Ovary (tissue), 10 donors: ENCODE data around the gene ALX3. TPM values are rescaled to one million over a fixed set of nuclear protein-coding genes. Genes with fewer than 3 reads are reported as not detected.

Experiments
- DNase-seq, 5 donors: peaks; one replicate each; pipeline ENCODE4 v3.0.0-alpha.2; 2019 to 2020
- H3K27ac ChIP-seq, 2 donors: fragments of 200-600 bp; one replicate each; pipeline versions ENCODE4 v1.5.1 to v1.8.0; 2019 to 2022
- H3K27me3 ChIP-seq: fragments of 200-600 bp; one replicate; pipeline ENCODE4 v1.8.0; 2022
- H3K36me3 ChIP-seq: fragments of 200-600 bp; sonication (generic); one replicate; pipeline ENCODE4 v1.5.1; 2019
- H3K4me1 ChIP-seq: one replicate; pipeline ENCODE4 v1.8.1; 2013; ENCODE audit warnings: mild to moderate bottlenecking, moderate library complexity; ENCODE audit not compliant: insufficient read depth
- H3K4me3 ChIP-seq: fragments of 200-600 bp; sonication (generic); one replicate; pipeline ENCODE4 v1.5.1; 2017
- H3K9me3 ChIP-seq, 2 donors: fragments of 200-600 bp in 1 of 2; sonication (generic) in 1 of 2; one replicate each; pipeline versions ENCODE4 v1.5.1 to v1.8.1; 2013 to 2019; ENCODE audit warnings: mild to moderate bottlenecking in 1 of 2, moderate library complexity in 1 of 2
- EP300 ChIP-seq: sonication (generic); formaldehyde crosslinking; IDR thresholded peaks from one replicate; pipeline ENCODE4 v1.6.1; 2017; ENCODE audit warnings: antibody characterized with exemption
- POLR2A ChIP-seq: fragments of 450-650 bp; IDR thresholded peaks from one replicate; pipeline ENCODE4 v1.6.1; 2017; ENCODE audit warnings: antibody characterized with exemption, mild to moderate bottlenecking, moderate library complexity
- WGBS, 3 donors: extraction: QIAGEN DNeasy Blood & Tissue Kit in 1 of 3; methylation state at CpG; one replicate each; pipeline versions ENCODE4 v1.1.5 to v1.1.7; 2013 to 2017; 5-methylcytosine and 5-hydroxymethylcytosine counted together
- intact Hi-C, 4 donors: fragments of 100-400 bp; cut with DNase I; formaldehyde crosslinking; loops; one replicate each; pipeline versions ENCODE4 v1.11.0 to v1.15.1; 2022 to 2023
- long read RNA-seq, 3 donors: library from polyadenylated mRNA in 2 of 3; unstranded in 2 of 3; transcript quantifications; one replicate each; pipeline ENCODE4 v2.0.0 and lab custom pipeline, GENCODE V29; 2021 to 2026
- polyA plus RNA-seq, 2 donors: library from polyadenylated mRNA; stranded (reverse); fragments of 200-250 nt in 1 of 2; fragments of 350-450 nt in 1 of 2; fragmentation: Illumina TruSeq in 1 of 2; extraction: RNeasy Lipid Tissue Mini Kit (QIAGEN cat#74804) in 1 of 2; gene quantifications; one replicate each; pipeline ENCODE4 v1.2.3, GENCODE V29; 2013 to 2014
- total RNA-seq, 7 donors: library from RNA; depleted of rRNA in 2 of 7; stranded (reverse); fragments of >200 nt in 2 of 7; fragmentation: NEBNext Ultra II Directional in 3 of 7; extraction: Animal tissue kit (Norgen Biotek cat#: 25700) in 3 of 7; gene quantifications; one replicate each; pipeline versions ENCODE4 v1.1.0 to v1.2.4, GENCODE V29; 2016 to 2023
- TF ChIP-seq, protein P1 (sequence below), 3 donors: fragments of 450-650 bp in 2 of 3; fragments of 200-600 bp in 1 of 3; IDR thresholded peaks; one replicate each; pipeline versions ENCODE4 v1.5.1 to v1.8.0; 2016 to 2022; ENCODE audit warnings: antibody characterized with exemption in 3 of 3, mild to moderate bottlenecking in 1 of 3
- donor health status: DM: no; HTN: no; CAD: no; lungs with moderate emphysema.
- donor health status: DM: no; HTN: no; CAD: no.
- donor health status: Bipolar disorder and iron deficiency.
- donor health status: DM: yes; HTN: yes; CAD: no.
- donor health status: DM: no; HTN: no; CAD: no.
- donor health status: DM: yes; HTN: yes; CAD: no.

ALX3 gene
- total RNA-seq (under 1 TPM in 4 of 7 donors, not detected in 3; 0.12 to 0.43 (median 0.29) TPM), polyA plus RNA-seq (under 1 TPM in 1 of 2 donors, not detected in 1; 0.36 TPM)
- long read RNA-seq, donor 1, partial matches to known transcripts, result 0 of 4 reads
- long read RNA-seq, donor 1, other reads (novel, unspliced or antisense), result 3 of 4 reads
- long read RNA-seq, donor 2, partial matches to known transcripts, result 0 of 2 reads
- long read RNA-seq, donor 2, other reads (novel, unspliced or antisense), result 0 of 2 reads
- long read RNA-seq, donor 3, partial matches to known transcripts, result 0 of 2 reads
- long read RNA-seq, donor 3, other reads (novel, unspliced or antisense), result 1 of 2 reads

DNA sequence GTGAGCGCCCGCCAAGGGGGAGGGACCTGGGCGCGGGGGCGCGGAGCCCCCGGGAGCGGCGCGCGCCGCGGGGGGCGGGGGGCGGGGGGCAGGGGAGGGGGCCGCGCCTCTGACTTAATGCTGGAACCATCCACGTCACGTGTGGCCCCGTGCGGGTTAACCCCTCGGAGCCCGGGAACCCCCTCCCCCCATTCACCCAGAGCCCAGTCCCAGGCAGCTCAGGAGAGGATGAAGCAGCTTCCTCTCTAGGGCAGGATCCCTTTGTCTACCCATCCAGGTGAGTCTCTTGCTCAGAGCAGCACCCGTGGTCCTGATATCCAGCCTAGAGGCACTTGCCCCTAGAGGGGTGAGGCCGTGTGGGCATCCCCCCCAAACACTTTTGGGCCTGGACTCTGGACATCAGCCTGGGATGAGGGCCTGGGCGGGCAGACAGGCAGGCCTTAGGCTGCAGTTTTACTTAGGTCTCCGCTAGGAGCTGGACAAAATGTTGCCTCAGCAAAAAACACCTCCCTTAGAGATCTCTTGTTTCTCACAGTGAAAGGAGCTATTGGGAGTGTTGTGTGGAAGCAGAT, at the start of gene ALX3:
ALX3 (minus strand) TSS at position 2 of the 572 bp plus-strand sequence. CDS start 60 bp downstream, outside the sequence.
- no peaks in the 10 kb centered on the region for H3K36me3 ChIP-seq
- no peaks in the 10 kb centered on the region for H3K4me1 ChIP-seq
- 10 to 21% (median 11%) methylated on average over 14 to 27 of the region's 27 CpGs for WGBS, 3 donors
- TF ChIP-seq POLR2A (no peak), EP300 (no peak)
- TF ChIP-seq, protein P1, sequence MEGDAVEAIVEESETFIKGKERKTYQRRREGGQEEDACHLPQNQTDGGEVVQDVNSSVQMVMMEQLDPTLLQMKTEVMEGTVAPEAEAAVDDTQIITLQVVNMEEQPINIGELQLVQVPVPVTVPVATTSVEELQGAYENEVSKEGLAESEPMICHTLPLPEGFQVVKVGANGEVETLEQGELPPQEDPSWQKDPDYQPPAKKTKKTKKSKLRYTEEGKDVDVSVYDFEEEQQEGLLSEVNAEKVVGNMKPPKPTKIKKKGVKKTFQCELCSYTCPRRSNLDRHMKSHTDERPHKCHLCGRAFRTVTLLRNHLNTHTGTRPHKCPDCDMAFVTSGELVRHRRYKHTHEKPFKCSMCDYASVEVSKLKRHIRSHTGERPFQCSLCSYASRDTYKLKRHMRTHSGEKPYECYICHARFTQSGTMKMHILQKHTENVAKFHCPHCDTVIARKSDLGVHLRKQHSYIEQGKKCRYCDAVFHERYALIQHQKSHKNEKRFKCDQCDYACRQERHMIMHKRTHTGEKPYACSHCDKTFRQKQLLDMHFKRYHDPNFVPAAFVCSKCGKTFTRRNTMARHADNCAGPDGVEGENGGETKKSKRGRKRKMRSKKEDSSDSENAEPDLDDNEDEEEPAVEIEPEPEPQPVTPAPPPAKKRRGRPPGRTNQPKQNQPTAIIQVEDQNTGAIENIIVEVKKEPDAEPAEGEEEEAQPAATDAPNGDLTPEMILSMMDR (IDR thresholded peaks at IDR 0.05), result no peak
- no peak for DNase-seq
- no peak within 1 kb of the TSS for H3K4me3 ChIP-seq
- H3K9me3 ChIP-seq, result peaks cover 0 to 5% of the 10 kb centered on the region in 2 donors
- intact Hi-C loops, result no loop called here
- H3K27ac ChIP-seq, result no peak within 1 kb of the TSS
- H3K27me3 ChIP-seq, result peaks cover 10% of the 10 kb centered on the region

- TF ChIP-seq EP300, result no peak
- TF ChIP-seq, protein P1 (IDR thresholded peaks at IDR 0.05), result no peak
- no peak for TF ChIP-seq POLR2A
- intact Hi-C loops, result no loop called here
- Histone ChIP-seq H3K4me1 (no peaks in the 10 kb centered on the region), H3K27me3 (no peaks in the 10 kb centered on the region), H3K9me3 (no peaks in the 10 kb centered on the region), H3K27ac (no peak overlapping the region), H3K36me3 (no peaks in the 10 kb centered on the region), H3K4me3 (no peak overlapping the region)
- DNase-seq, result no peak
- 62 to 73% (median 64%) methylated on average over 3 of the region's 3 CpGs for WGBS, 3 donors
These were observed 49.4 kb upstream of the ALX3 start for GRCh38 chr1:110119843-110120242.

- no peaks in the 10 kb centered on the region for H3K27me3 ChIP-seq
- TF ChIP-seq, protein P1 (IDR thresholded peaks at IDR 0.05), result no peak
- no peak for TF ChIP-seq POLR2A
- no peak overlapping the region for H3K27ac ChIP-seq
- H3K4me1 ChIP-seq, result no peaks in the 10 kb centered on the region
- no peaks in the 10 kb centered on the region for H3K9me3 ChIP-seq
- intact Hi-C loops, result no loop called here
- no peak for DNase-seq
- H3K36me3 ChIP-seq, result no peaks in the 10 kb centered on the region
- WGBS, 3 donors, result 67 to 69% (median 69%) methylated on average over 7 of the region's 7 CpGs
- H3K4me3 ChIP-seq, result no peak overlapping the region
These were observed 48.3 kb upstream of the ALX3 start for GRCh38 chr1:110118636-110119396.

GRCh38 chr1:110114784-110115183, 44.3 kb upstream of the ALX3 start:
- H3K4me3 ChIP-seq, result no peak overlapping the region
- WGBS, 3 donors, result 23 to 32% (median 29%) methylated on average over 5 of the region's 5 CpGs
- no peak for TF ChIP-seq POLR2A
- TF ChIP-seq, protein P1 (IDR thresholded peaks at IDR 0.05), result no peak
- no peak for TF ChIP-seq EP300
- no peaks in the 10 kb centered on the region for H3K9me3 ChIP-seq
- no peaks in the 10 kb centered on the region for H3K4me1 ChIP-seq
- no peak overlapping the region for H3K27ac ChIP-seq
- H3K27me3 ChIP-seq, result no peaks in the 10 kb centered on the region
- no peak for DNase-seq
- H3K36me3 ChIP-seq, result no peaks in the 10 kb centered on the region
- intact Hi-C loops, result no loop called here
